H1 (cell line): ENCODE measurements around the gene USP12. TPM values are rescaled to one million over a fixed set of nuclear protein-coding genes. Genes with fewer than 3 reads are reported as not detected.

Experiments used
- BCL11A ChIP-seq, 2 experiments: IDR thresholded peaks; one replicate each; pipeline ENCODE4 v1.6.1; 2011; ENCODE audit warnings: low read depth in 2 of 2, low read length in 2 of 2, mild to moderate bottlenecking in 2 of 2
- CHD7 ChIP-seq: fragments of 300-600 bp; sonication (generic); IDR thresholded peaks from 2 replicates; pipeline ENCODE4 v1.7.1; 2012; ENCODE audit warnings: low read length, moderate library complexity, mild to moderate bottlenecking, inconsistent platforms; ENCODE audit not compliant: insufficient replicate concordance
- RAD21 ChIP-seq, 2 experiments: IDR thresholded peaks in 1 of 2; conservative IDR thresholded peaks in 1 of 2; 2 replicates each; pipeline ENCODE4 v1.6.1; 2011; ENCODE audit warnings: low read depth in 2 of 2, low read length in 2 of 2, improper control_type of control experiment in 1 of 2, inconsistent platforms in 1 of 2, mild to moderate bottlenecking in 1 of 2, moderate library complexity in 1 of 2
- TAF7 ChIP-seq: optimal IDR thresholded peaks from 2 replicates; pipeline ENCODE3; 2011; ENCODE audit warnings: low read depth, mild to moderate bottlenecking, inconsistent platforms, low read length, moderate library complexity, borderline replicate concordance
- polyA plus RNA-seq, 7 experiments: library from polyadenylated mRNA; depleted of rRNA in 3 of 7; stranded (reverse) in 5 of 7; unstranded in 2 of 7; fragments of >200 nt in 5 of 7; fragments of 200-250 nt in 2 of 7; gene quantifications; 1 replicate in 5 of 7; 2 replicates in 1 of 7; 4 replicates in 1 of 7; pipeline versions ENCODE4 v1.2.1 to v1.2.3, GENCODE V29; 2011 to 2013; ENCODE audit warnings: missing spikeins in 2 of 7, mixed read lengths in 2 of 7
- total RNA-seq: library from RNA; stranded (reverse); fragmentation: NEBNext Ultra II Directional; extraction: Animal tissue kit (Norgen Biotek cat#: 25700); gene quantifications from 2 replicates; pipeline ENCODE4 v1.2.1, GENCODE V29; 2021

The USP12 gene
- total and polyA plus RNA-seq, 2 of the 8 experiments (the other 6 are each of a cell fraction or from before 2014, with no cell fraction given): 4.0 to 30.0 TPM

GRCh38 chr13:27118428-27119054 lies 53.1 kb downstream of the USP12 start (continued):
- no peak for TF ChIP-seq CHD7
- no peak for TF ChIP-seq RAD21 (IDR thresholded peaks at IDR 0.05 in 1 of 2, conservative IDR thresholded peaks at IDR 0.05 in 1 of 2; ENCODE audit: low read depth in 2 of 2, low read length in 2 of 2)
- no peak for TF ChIP-seq BCL11A (IDR thresholded peaks at IDR 0.05; ENCODE audit: low read depth in 2 of 2, low read length in 2 of 2)
- TF ChIP-seq TAF7: no peak
